Measurements from ENCODE around the gene YWHAE. TPM values are rescaled to one million over a fixed set of nuclear protein-coding genes. Genes with fewer than 3 reads are reported as not detected.

YWHAE gene
- total RNA-seq, 4 donors from 2014 or later, result 390 to 894 (median 580) TPM

- Histone ChIP-seq H3K27ac (peak overlapping the region in 1 of 2 donors; percentile 3), H3K4me1 (no peaks in the 10 kb centered on the region), H3K36me3 (no peaks in the 10 kb centered on the region)
Measured at GRCh38 chr17:1351971-1352370, 48.1 kb downstream of the YWHAE start.

GRCh38 chr17:1351275-1351674, 48.7 kb downstream of the YWHAE start:
- Histone ChIP-seq H3K4me1 (peaks cover 0 to 2% of the 10 kb centered on the region in 2 donors), H3K27me3 (no peaks in the 10 kb centered on the region), H3K27ac (peak overlapping the region in 1 of 2 donors; percentile 3), H3K9me3 (no peaks in the 10 kb centered on the region), H3K36me3 (no peaks in the 10 kb centered on the region), H3K4me3 (no peak overlapping the region)
- intact Hi-C loops (cut with DNase I; ENCODE audit: low total_unique reads), result no loop called here
- DNase-seq, result no peak
- TF ChIP-seq CTCF (IDR thresholded peaks at IDR 0.05) (no peak), POLR2A (IDR thresholded peaks at IDR 0.05) (no peak)

More at GRCh38 chr17:1351971-1352370, 48.1 kb downstream of the YWHAE start:
- intact Hi-C loops (cut with DNase I; ENCODE audit: low total_unique reads), result no loop called here
- no peak overlapping the region for H3K4me3 ChIP-seq
- TF ChIP-seq CTCF (IDR thresholded peaks at IDR 0.05) (no peak), POLR2A (IDR thresholded peaks at IDR 0.05) (no peak)
- no peaks in the 10 kb centered on the region for H3K27me3 ChIP-seq
- no peaks in the 10 kb centered on the region for H3K9me3 ChIP-seq
- DNase-seq, result no peak

GRCh38 chr17:1347589-1348323, 52.3 kb downstream of the YWHAE start:
- no peak overlapping the region for H3K4me3 ChIP-seq

GRCh38 chr17:1344521-1344920, 55.5 kb downstream of the YWHAE start:
- no peaks in the 10 kb centered on the region for H3K9me3 ChIP-seq
- no peak overlapping the region for H3K4me3 ChIP-seq
- intact Hi-C loops (cut with DNase I; ENCODE audit: low total_unique reads), result no loop called here
- H3K4me1 ChIP-seq, result peaks cover 0 to 10% of the 10 kb centered on the region in 2 donors
- H3K36me3 ChIP-seq, result no peaks in the 10 kb centered on the region
- no peak for TF ChIP-seq CTCF (IDR thresholded peaks at IDR 0.05)
- no peak for DNase-seq
- H3K27ac ChIP-seq, result no peak overlapping the region
- no peaks in the 10 kb centered on the region for H3K27me3 ChIP-seq

More at GRCh38 chr17:1347589-1348323, 52.3 kb downstream of the YWHAE start:
- TF ChIP-seq CTCF (IDR thresholded peaks at IDR 0.05) (no peak), POLR2A (IDR thresholded peaks at IDR 0.05) (peak in 1 of 2 donors; percentile 4)
- Histone ChIP-seq H3K9me3 (no peaks in the 10 kb centered on the region), H3K36me3 (no peaks in the 10 kb centered on the region), H3K27ac (peak overlapping the region; percentile 56 to 77), H3K4me1 (peaks cover 0 to 10% of the 10 kb centered on the region in 2 donors), H3K27me3 (no peaks in the 10 kb centered on the region)
- intact Hi-C loops (cut with DNase I; ENCODE audit: low total_unique reads), result no loop called here
- peak in 1 of 2 donors; percentile 50 for DNase-seq

- TF ChIP-seq POLR2A (IDR thresholded peaks at IDR 0.05) (no peak), CTCF (IDR thresholded peaks at IDR 0.05) (no peak)
- no peak overlapping the region for H3K27ac ChIP-seq
- intact Hi-C loops (cut with DNase I; ENCODE audit: low total_unique reads), result no loop called here
- H3K9me3 ChIP-seq, result no peaks in the 10 kb centered on the region
- no peaks in the 10 kb centered on the region for H3K27me3 ChIP-seq
- DNase-seq, result no peak
- no peak overlapping the region for H3K4me3 ChIP-seq
- H3K4me1 ChIP-seq, result peaks cover 0 to 10% of the 10 kb centered on the region in 2 donors
- no peaks in the 10 kb centered on the region for H3K36me3 ChIP-seq
Measured at GRCh38 chr17:1343554-1343953, 56.5 kb downstream of the YWHAE start.

Data from uterus (tissue), 4 donors.